ENCODE measurements around the gene SERPINA10. TPM values are rescaled to one million over a fixed set of nuclear protein-coding genes. Genes with fewer than 3 reads are reported as not detected.

The SERPINA10 gene
- total RNA-seq (not detected), polyA plus RNA-seq (ENCODE audit: insufficient read depth, low read depth, low replicate concordance) (not detected)
- long read RNA-seq, donor 1 = 0 reads
- long read RNA-seq, donor 2 = 0 reads
- long read RNA-seq, donor 3 = 0 reads
- long read RNA-seq, donor 4 = 0 reads
- long read RNA-seq, donor 5 = 0 reads
- long read RNA-seq, donor 6 = 0 reads
- long read RNA-seq, donor 7 = 0 reads
- long read RNA-seq, donor 8 = 0 reads
- long read RNA-seq, donor 9 = 0 reads
- long read RNA-seq, donor 10 = 0 reads

GRCh38 chr14:94292872-94293577 lies at the start of gene SERPINA10:
Gene SERPINA10, minus strand, starts transcription at chr14:94293268. Its CDS starts 2,675 bp downstream, at chr14:94290593.
- Histone ChIP-seq H3K4me1 (ENCODE audit: control insufficient read depth in 2 of 3, insufficient read depth in 2 of 3, low read depth in 1 of 3, low read length in 3 of 3) (no peaks in the 10 kb centered on the region), H3K4me3 (ENCODE audit: low read length in 3 of 3) (no peak within 1 kb of the TSS), H3K9ac (ENCODE audit: low read length in 3 of 3) (no peak within 1 kb of the TSS), H3K36me3 (ENCODE audit: control insufficient read depth in 2 of 3, insufficient read depth in 3 of 3, low read length in 3 of 3) (no peaks in the 10 kb centered on the region), H3K9me3 (ENCODE audit: control insufficient read depth in 2 of 3, insufficient read depth in 1 of 3, low read length in 3 of 3) (no peaks in the 10 kb centered on the region), H3K27me3 (ENCODE audit: control insufficient read depth, insufficient read depth, low read length) (no peaks in the 10 kb centered on the region), H3K27ac (ENCODE audit: low read depth in 2 of 2, low read length in 2 of 2) (no peak within 1 kb of the TSS)
- no peak for TF ChIP-seq CTCF (IDR thresholded peaks at IDR 0.05; ENCODE audit: borderline replicate concordance, extremely low read depth, insufficient read depth)
- FAIRE-seq = no peak
- intact Hi-C loops (cut with DNase I) = no loop called here
- DNase-seq = peak in 1 of 5 donors; percentile 10

- Histone ChIP-seq H3K4me3 (ENCODE audit: low read length in 3 of 3) (no peak overlapping the region), H3K27ac (ENCODE audit: low read depth in 2 of 2, low read length in 2 of 2) (no peak overlapping the region), H3K36me3 (ENCODE audit: control insufficient read depth in 2 of 3, insufficient read depth in 3 of 3, low read length in 3 of 3) (no peaks in the 10 kb centered on the region), H3K9me3 (ENCODE audit: control insufficient read depth in 2 of 3, insufficient read depth in 1 of 3, low read length in 3 of 3) (no peaks in the 10 kb centered on the region), H3K27me3 (ENCODE audit: control insufficient read depth, insufficient read depth, low read length) (no peaks in the 10 kb centered on the region), H3K9ac (ENCODE audit: low read length in 3 of 3) (no peak overlapping the region), H3K4me1 (ENCODE audit: control insufficient read depth in 2 of 3, insufficient read depth in 2 of 3, low read depth in 1 of 3, low read length in 3 of 3) (peaks cover 0 to 15% (median 10%) of the 10 kb centered on the region in 3 donors)
- DNase-seq (peak in 3 of 5 donors; percentile 46 to 90 (median 81)), FAIRE-seq (no peak)
- no peak for TF ChIP-seq CTCF (IDR thresholded peaks at IDR 0.05; ENCODE audit: borderline replicate concordance, extremely low read depth, insufficient read depth)
- intact Hi-C loops (cut with DNase I) = no loop called here
These were observed 49.4 kb upstream of the SERPINA10 start for GRCh38 chr14:94342334-94342934.

- Histone ChIP-seq H3K9ac (ENCODE audit: low read length in 3 of 3) (no peak overlapping the region), H3K9me3 (ENCODE audit: control insufficient read depth in 2 of 3, insufficient read depth in 1 of 3, low read length in 3 of 3) (no peaks in the 10 kb centered on the region), H3K36me3 (ENCODE audit: control insufficient read depth in 2 of 3, insufficient read depth in 3 of 3, low read length in 3 of 3) (no peaks in the 10 kb centered on the region), H3K4me3 (ENCODE audit: low read length in 3 of 3) (no peak overlapping the region), H3K4me1 (ENCODE audit: control insufficient read depth in 2 of 3, insufficient read depth in 2 of 3, low read depth in 1 of 3, low read length in 3 of 3) (peaks cover 0 to 15% (median 10%) of the 10 kb centered on the region in 3 donors), H3K27me3 (ENCODE audit: control insufficient read depth, insufficient read depth, low read length) (no peaks in the 10 kb centered on the region), H3K27ac (ENCODE audit: low read depth in 2 of 2, low read length in 2 of 2) (no peak overlapping the region)
- DNase-seq = no peak
- no peak for TF ChIP-seq CTCF (IDR thresholded peaks at IDR 0.05; ENCODE audit: borderline replicate concordance, extremely low read depth, insufficient read depth)
- intact Hi-C loops (cut with DNase I) = no loop called here
- no peak for FAIRE-seq
These were observed 48.7 kb upstream of the SERPINA10 start for GRCh38 chr14:94341656-94342333.

All from kidney (tissue), 22 donors.